H9 (cell line): ENCODE data around the gene TBC1D12. TPM values are rescaled to one million over a fixed set of nuclear protein-coding genes. Genes with fewer than 3 reads are reported as not detected.

Experiments used
- DNase-seq: peaks from one replicate; pipeline ENCODE4 v3.0.0-alpha.2; 2017
- H2AFZ ChIP-seq: one replicate; pipeline ENCODE4 v1.6.1; 2013; ENCODE audit warnings: mild to moderate bottlenecking, low read length, control low read depth, moderate library complexity
- H2AK5ac ChIP-seq: 2 replicates; pipeline ENCODE4 v1.6.1; 2013; ENCODE audit warnings: low read length, control low read depth, mixed read lengths; ENCODE audit not compliant: insufficient read length
- H2BK120ac ChIP-seq: one replicate; pipeline ENCODE4 v1.6.1; 2013; ENCODE audit warnings: low read depth, mild to moderate bottlenecking, low read length, control low read depth, inconsistent platforms; ENCODE audit not compliant: poor library complexity, severe bottlenecking
- H2BK12ac ChIP-seq: 2 replicates; pipeline ENCODE4 v1.6.1; 2013; ENCODE audit warnings: low read length, control low read depth, mixed read lengths, low read depth; ENCODE audit not compliant: insufficient read length
- H2BK15ac ChIP-seq: 2 replicates; pipeline ENCODE4 v1.6.1; 2013; ENCODE audit warnings: low read depth, low read length, control low read depth
- H2BK20ac ChIP-seq: one replicate; pipeline ENCODE4 v1.6.1; 2013; ENCODE audit warnings: low read depth, mild to moderate bottlenecking, low read length, control low read depth, inconsistent platforms; ENCODE audit not compliant: poor library complexity, severe bottlenecking
- H2BK5ac ChIP-seq: 2 replicates; pipeline ENCODE4 v1.6.1; 2013; ENCODE audit warnings: low read length, control low read depth, mixed read lengths; ENCODE audit not compliant: insufficient read length
- H3K14ac ChIP-seq: 2 replicates; pipeline ENCODE4 v1.6.1; 2013; ENCODE audit warnings: low read length, control low read depth; ENCODE audit not compliant: insufficient read depth
- H3K18ac ChIP-seq: 2 replicates; pipeline ENCODE4 v1.6.1; 2013; ENCODE audit warnings: low read depth, mild to moderate bottlenecking, mixed read lengths, low read length, control low read depth; ENCODE audit not compliant: insufficient read length
- H3K23ac ChIP-seq: 2 replicates; pipeline ENCODE4 v1.6.1; 2013; ENCODE audit warnings: low read length, control low read depth, mixed read lengths, low read depth; ENCODE audit not compliant: insufficient read length
- H3K23me2 ChIP-seq: 2 replicates; pipeline ENCODE4 v1.6.1; 2013; ENCODE audit warnings: low read depth, mild to moderate bottlenecking, mixed read lengths, low read length, control low read depth; ENCODE audit not compliant: insufficient read length, poor library complexity, severe bottlenecking
- H3K27ac ChIP-seq: 2 replicates; pipeline ENCODE4 v1.5.1; 2013; ENCODE audit warnings: low read length, control low read depth, mixed read lengths, low read depth; ENCODE audit not compliant: insufficient read length
- H3K27me3 ChIP-seq: 2 replicates; pipeline ENCODE4 v1.6.1; 2013; ENCODE audit warnings: low read length, control low read depth, inconsistent platforms; ENCODE audit not compliant: insufficient read depth
- H3K4ac ChIP-seq: 2 replicates; pipeline ENCODE4 v1.6.1; 2013; ENCODE audit warnings: low read depth, mild to moderate bottlenecking, control low read depth, inconsistent platforms, low read length, moderate library complexity
- H3K4me1 ChIP-seq: 2 replicates; pipeline ENCODE4 v1.6.1; 2013; ENCODE audit warnings: low read length, control low read depth, inconsistent platforms; ENCODE audit not compliant: insufficient read depth
- H3K4me2 ChIP-seq: 2 replicates; pipeline ENCODE4 v1.6.1; 2013; ENCODE audit warnings: low read length, control low read depth, mixed read lengths; ENCODE audit not compliant: insufficient read length, insufficient read depth
- H3K56ac ChIP-seq: 2 replicates; pipeline ENCODE4 v1.6.1; 2013; ENCODE audit warnings: low read depth, mild to moderate bottlenecking, mixed read lengths, low read length, control low read depth; ENCODE audit not compliant: insufficient read length
- H3K79me1 ChIP-seq: 2 replicates; pipeline ENCODE4 v1.6.1; 2013; ENCODE audit warnings: low read depth, mild to moderate bottlenecking, moderate library complexity, low read length, control low read depth, inconsistent platforms; ENCODE audit not compliant: insufficient read depth, poor library complexity, severe bottlenecking
- H3K79me2 ChIP-seq: 2 replicates; pipeline ENCODE4 v1.6.1; 2013; ENCODE audit warnings: low read length, control low read depth, inconsistent platforms; ENCODE audit not compliant: insufficient read depth
- H3K9ac ChIP-seq: 2 replicates; pipeline ENCODE4 v1.6.1; 2013; ENCODE audit warnings: low read length, control low read depth, mixed read lengths; ENCODE audit not compliant: insufficient read length; ENCODE audit errors: extremely low read depth
- H3K9me3 ChIP-seq: one replicate; pipeline ENCODE4 v1.6.1; 2013; ENCODE audit warnings: low read depth, low read length, inconsistent platforms; ENCODE audit not compliant: control insufficient read depth
- H3T11ph ChIP-seq: one replicate; pipeline ENCODE4 v1.6.1; 2013; ENCODE audit warnings: mild to moderate bottlenecking, low read length, control low read depth, inconsistent platforms
- H4K20me1 ChIP-seq: one replicate; pipeline ENCODE4 v1.6.1; 2013; ENCODE audit not compliant: control insufficient read depth, insufficient read length, insufficient read depth
- H4K5ac ChIP-seq: 2 replicates; pipeline ENCODE4 v1.6.1; 2013; ENCODE audit warnings: low read depth, mild to moderate bottlenecking, mixed read lengths, low read length, control low read depth; ENCODE audit not compliant: insufficient read length
- H4K8ac ChIP-seq: replicated peaks from 2 replicates; pipeline ENCODE4 v1.6.1; 2013; ENCODE audit warnings: low read length, control low read depth, mixed read lengths, low read depth; ENCODE audit not compliant: insufficient read length
- H4K91ac ChIP-seq: 2 replicates; pipeline ENCODE4 v1.6.1; 2013; ENCODE audit warnings: low read depth, mild to moderate bottlenecking, moderate library complexity, mixed read lengths, low read length, control low read depth; ENCODE audit not compliant: insufficient read length
- H3K27ac Mint-ChIP-seq, 3 experiments: 2 replicates in 2 of 3; 3 replicates in 1 of 3; pipeline ENCODE4 v1.8.0; 2020 to 2021; ENCODE audit warnings: mixed read lengths in 3 of 3, mild to moderate bottlenecking in 1 of 3, moderate library complexity in 1 of 3
- H3K27me3 Mint-ChIP-seq: 2 replicates; pipeline ENCODE4 v1.8.0; 2021; ENCODE audit warnings: low read depth, mild to moderate bottlenecking, moderate library complexity, mixed read lengths
- H3K36me3 Mint-ChIP-seq, 3 experiments: 2 replicates in 2 of 3; 3 replicates in 1 of 3; pipeline ENCODE4 v1.8.0; 2020 to 2021; ENCODE audit warnings: low read depth in 3 of 3, mixed read lengths in 3 of 3; ENCODE audit not compliant: insufficient read depth in 1 of 3
- H3K4me1 Mint-ChIP-seq, 2 experiments: 2 replicates each; pipeline ENCODE4 v1.8.0; 2020; ENCODE audit warnings: mixed read lengths in 2 of 2
- H3K4me3 Mint-ChIP-seq, 2 experiments: 2 replicates in 1 of 2; 3 replicates in 1 of 2; pipeline ENCODE4 v1.8.0; 2020 to 2021; ENCODE audit warnings: mild to moderate bottlenecking in 2 of 2, mixed read lengths in 2 of 2, moderate library complexity in 1 of 2
- H3K9me3 Mint-ChIP-seq, 2 experiments: 2 replicates in 1 of 2; 3 replicates in 1 of 2; pipeline ENCODE4 v1.8.0; 2020; ENCODE audit warnings: mild to moderate bottlenecking in 2 of 2, mixed read lengths in 2 of 2, moderate library complexity in 1 of 2
- WGBS: extraction: QIAGEN DNeasy Blood & Tissue Kit; methylation state at CpG from one replicate; pipeline ENCODE4 v1.1.7; 2013; ENCODE audit warnings: missing lambda C conversion rate, low lambda C conversion rate, mixed read lengths; ENCODE audit not compliant: insufficient read length; ENCODE audit errors: extremely low coverage; 5-methylcytosine and 5-hydroxymethylcytosine counted together
- total RNA-seq: library from RNA; stranded (reverse); gene quantifications from 2 replicates; pipeline ENCODE4 v1.2.1, GENCODE V29; 2021
- TF ChIP-seq, protein P1 (sequence below): fragments of 200-600 bp; sonication (generic); conservative IDR thresholded peaks from 3 replicates; pipeline ENCODE4 v1.8.0; 2021; ENCODE audit warnings: antibody characterized with exemption, mild to moderate bottlenecking

The TBC1D12 gene
- total RNA-seq, 1 experiment from 2014 or later: 2.0 TPM

GRCh38 chr10:94355841-94356240, 46.5 kb upstream of the TBC1D12 start:
- Histone ChIP-seq H2BK15ac (no peak overlapping the region), H2BK20ac (no peak overlapping the region), H2BK5ac (no peak overlapping the region), H3K56ac (no peak overlapping the region), H3K27ac (no peak overlapping the region), H2AK5ac (no peak overlapping the region), H3T11ph (no peak overlapping the region), H4K91ac (no peak overlapping the region), H4K5ac (no peak overlapping the region), H3K23ac (no peak overlapping the region), H3K79me1 (no peaks in the 10 kb centered on the region), H3K27me3 (no peaks in the 10 kb centered on the region; the same call in 1 of the 2 replicates), H3K79me2 (no peaks in the 10 kb centered on the region; the same call in 1 of the 2 replicates), H2AFZ (no peak overlapping the region), H3K9me3 (no peaks in the 10 kb centered on the region), H3K4me1 (no peaks in the 10 kb centered on the region), H3K14ac (no peak overlapping the region), H2BK12ac (no peak overlapping the region), H3K18ac (no peak overlapping the region), H4K20me1 (no peaks in the 10 kb centered on the region), H3K4me2 (no peak overlapping the region), H4K8ac (no peak overlapping the region), H3K23me2 (no peaks in the 10 kb centered on the region), H3K4ac (no peak overlapping the region), H2BK120ac (no peak overlapping the region), H3K9ac (no peak overlapping the region)
- H3K4me1 Mint-ChIP-seq: 0 out of 4 replicates have a peak, but pooled peaks cover 0 to 2% of the 10 kb centered on the region in 2 experiments
- DNase-seq: no peak
- H3K36me3 Mint-ChIP-seq: peaks cover 33 to 86% (median 73%) of the 10 kb centered on the region in 3 experiments; a peak in 6 of 7 replicates
- H3K27me3 Mint-ChIP-seq: no peaks in the 10 kb centered on the region
- H3K4me3 Mint-ChIP-seq: no peak overlapping the region
- H3K9me3 Mint-ChIP-seq: no peaks in the 10 kb centered on the region
- TF ChIP-seq, protein P1, sequence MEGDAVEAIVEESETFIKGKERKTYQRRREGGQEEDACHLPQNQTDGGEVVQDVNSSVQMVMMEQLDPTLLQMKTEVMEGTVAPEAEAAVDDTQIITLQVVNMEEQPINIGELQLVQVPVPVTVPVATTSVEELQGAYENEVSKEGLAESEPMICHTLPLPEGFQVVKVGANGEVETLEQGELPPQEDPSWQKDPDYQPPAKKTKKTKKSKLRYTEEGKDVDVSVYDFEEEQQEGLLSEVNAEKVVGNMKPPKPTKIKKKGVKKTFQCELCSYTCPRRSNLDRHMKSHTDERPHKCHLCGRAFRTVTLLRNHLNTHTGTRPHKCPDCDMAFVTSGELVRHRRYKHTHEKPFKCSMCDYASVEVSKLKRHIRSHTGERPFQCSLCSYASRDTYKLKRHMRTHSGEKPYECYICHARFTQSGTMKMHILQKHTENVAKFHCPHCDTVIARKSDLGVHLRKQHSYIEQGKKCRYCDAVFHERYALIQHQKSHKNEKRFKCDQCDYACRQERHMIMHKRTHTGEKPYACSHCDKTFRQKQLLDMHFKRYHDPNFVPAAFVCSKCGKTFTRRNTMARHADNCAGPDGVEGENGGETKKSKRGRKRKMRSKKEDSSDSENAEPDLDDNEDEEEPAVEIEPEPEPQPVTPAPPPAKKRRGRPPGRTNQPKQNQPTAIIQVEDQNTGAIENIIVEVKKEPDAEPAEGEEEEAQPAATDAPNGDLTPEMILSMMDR: no peak
- no CpG with 5 or more reads among the region's 2 CpGs for WGBS
- no peak overlapping the region for H3K27ac Mint-ChIP-seq
